GM18907 (cell line): Measurements from ENCODE around the gene TEKT5.
"Not testable (repeated sequence)": the region's sequence is repeated elsewhere in the genome, so short reads cannot be mapped to it uniquely, and the experiment has no call there.

Experiments
- ATAC-seq: cut with Tn5 transposase; IDR thresholded peaks from one replicate; pipeline ENCODE4 v1.9.1; 2021; ENCODE audit warnings: mild to moderate bottlenecking, moderate library complexity; ENCODE audit not compliant: unreplicated experiment

Gene TEKT5

DNA sequence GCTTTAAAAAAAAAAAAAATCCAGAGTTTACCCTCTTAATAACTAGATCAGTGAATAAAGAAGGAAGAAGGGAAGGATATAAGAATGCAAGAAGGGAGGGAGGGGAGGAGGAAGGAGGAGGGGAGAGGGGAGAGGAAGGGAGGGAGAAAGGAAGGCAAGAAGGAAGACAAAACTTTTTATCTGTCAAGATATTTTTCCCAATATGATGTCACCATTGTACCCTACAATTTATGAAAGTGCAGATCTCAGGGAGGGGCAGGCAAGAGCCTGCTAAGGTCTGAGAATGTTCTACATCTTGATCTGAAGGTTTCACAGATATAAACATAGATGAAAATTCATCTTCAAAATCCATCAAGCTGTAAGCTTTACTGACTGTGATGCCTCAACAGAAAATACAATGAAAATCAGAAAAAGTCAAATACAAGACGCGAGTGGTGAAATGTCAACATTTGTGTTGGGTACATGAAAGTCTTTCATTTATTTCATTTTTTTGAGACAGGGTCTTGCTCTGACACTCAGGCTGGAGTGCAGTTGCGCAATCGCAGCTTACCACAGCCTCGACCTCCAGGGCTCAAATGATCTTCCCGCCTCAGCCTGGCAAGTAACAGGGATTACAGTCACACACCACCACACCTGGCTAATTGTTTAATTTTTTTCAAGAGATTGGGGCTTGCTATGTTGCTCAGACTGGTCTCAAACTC lies 57.2 kb downstream of the TEKT5 start:
- no peak for ATAC-seq

DNA sequence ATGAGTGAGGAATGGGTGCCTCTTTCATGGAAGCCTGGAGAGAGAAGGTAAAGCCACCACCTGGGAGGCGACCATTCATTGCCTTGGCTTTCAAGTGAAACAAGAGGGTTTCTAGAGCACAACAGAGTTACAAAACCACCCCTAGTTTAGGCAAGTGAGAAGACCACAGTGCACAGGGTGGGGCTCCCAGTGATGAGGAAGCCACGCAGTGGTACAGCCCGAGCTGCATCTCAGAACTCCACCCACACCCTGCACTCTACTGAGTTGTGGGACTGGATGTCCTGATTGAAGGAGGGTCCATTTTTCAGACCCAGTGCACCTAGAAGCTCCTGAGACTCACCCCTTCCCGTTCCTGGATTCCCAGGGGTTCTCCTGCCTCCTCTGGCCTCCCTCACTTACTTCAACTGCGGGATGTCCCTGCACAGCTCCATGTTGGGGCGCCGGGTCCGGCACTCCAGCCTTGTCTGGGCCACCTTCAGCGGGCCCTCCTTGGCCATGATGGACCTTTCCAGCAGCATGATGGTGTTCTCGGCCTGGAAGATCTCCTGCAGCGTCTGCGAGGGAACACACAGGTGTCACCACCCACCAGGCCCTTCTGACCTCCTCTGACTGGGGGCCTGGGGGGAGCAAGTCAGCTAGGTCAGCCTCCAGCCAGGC lies 59.2 kb downstream of the TEKT5 start:
- no peak for ATAC-seq

DNA sequence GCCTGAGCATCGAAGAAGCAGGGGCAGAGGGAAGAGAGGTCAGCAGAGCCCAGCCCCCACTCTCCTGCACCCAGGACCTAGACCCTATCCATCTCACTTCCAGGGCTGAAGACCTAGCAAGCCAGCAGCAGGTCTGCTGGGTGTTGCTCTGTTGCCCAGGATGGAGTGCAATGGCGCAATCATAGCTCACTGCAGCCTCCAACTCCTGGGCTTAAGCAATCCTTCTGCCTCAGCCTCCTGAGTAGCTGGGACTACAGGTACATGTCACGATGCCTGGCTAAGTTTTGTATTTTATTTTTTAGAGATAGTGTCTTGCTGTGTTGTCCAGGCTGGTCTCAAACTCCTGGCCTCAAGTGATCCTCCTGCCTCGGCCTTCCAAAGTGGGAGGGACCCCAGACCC lies 61.3 kb downstream of the TEKT5 start:
- ATAC-seq = not testable (repeated sequence)

DNA sequence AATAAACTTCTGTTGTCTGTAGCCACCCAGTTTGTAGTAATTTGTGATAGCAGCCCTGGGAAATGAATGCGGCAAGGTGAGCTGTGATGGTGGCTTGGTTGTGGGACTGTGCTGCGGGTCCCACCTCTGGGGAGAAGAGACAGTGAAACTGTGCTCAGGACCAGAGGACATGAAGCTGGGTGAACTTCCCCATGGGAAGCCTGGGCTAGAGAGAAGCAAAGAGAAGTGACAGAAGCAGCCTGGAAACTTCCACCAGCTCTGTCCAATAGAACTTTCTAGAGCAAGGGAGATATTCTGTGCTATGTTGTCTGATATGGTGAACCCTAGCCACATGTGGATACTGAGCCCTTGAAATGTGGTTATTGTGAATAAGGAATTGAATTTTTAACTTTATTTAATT lies 62.8 kb downstream of the TEKT5 start:
- no peak for ATAC-seq

DNA sequence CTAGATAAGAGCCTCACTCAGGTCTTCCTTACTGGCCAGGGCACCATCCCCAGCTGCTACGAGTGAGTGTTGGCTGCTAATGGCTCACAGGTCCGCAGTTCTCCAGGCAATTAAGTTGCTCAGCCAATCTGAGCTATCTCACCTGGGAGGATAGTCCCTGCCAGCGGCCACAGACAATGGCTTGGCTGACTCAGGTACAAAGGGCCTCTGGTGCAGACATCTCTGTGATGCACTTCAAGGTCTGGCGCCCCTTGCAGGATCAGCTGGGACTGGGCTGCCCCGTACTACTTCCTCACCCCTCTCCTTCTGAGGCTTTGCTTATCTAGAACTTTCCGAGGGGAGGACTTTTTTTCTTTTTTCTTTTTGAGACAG lies 65.2 kb downstream of the TEKT5 start:
- ATAC-seq = no peak

DNA sequence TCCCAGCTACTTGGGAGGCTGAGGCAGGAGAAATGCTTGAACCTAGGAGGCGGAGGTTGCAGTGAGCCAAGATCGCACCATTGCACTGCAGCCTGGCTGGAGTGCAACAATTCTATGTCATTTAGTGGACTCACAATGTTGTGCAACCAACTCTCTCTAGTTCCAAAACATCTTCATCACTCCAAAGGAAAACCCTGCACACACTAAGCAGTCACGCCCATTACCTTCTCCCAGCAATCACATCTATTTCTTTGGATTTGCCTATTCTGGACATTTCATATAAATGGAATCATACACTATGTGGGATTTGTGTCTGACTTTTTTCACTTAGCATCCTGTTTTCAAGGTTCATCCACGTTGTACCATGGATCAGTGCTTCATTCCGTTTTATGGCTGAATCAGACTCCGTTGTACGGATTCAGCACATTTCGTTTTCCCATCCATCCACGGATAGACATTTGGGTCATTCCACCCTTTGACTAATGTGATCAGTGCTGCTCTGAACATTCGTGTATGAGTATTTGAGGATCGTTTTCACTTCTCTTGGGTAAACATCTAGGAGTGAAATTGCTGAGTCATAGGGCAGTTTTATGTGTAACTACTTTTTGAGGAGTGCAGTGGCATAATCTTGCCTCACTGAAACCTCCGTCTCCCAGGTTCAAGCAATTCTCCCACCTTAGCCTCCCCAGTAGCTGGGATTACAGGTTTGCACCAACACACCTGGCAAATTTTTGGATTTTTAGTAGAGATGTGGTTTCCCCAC lies 69.0 kb downstream of the TEKT5 start:
- ATAC-seq = no peak

DNA sequence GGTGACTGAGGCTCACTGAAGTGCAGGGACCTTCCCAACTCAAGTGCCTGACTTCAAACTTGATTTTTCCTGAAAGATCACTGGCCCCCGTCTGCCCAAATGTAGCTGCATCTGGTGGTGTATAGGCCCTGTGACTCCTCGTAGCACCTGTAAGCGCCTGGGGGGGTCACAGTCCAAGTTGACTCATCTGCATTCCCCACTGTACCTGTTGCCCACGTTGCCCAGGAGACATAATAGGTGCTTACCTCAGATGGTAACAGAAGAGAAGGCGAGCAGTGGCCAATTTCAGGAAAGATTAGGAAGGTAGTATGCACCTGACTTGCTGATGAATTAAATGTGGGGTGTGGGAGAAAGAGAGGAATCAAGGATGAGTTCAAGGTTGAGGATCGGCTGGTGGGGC lies 70.2 kb downstream of the TEKT5 start:
- no peak for ATAC-seq

DNA sequence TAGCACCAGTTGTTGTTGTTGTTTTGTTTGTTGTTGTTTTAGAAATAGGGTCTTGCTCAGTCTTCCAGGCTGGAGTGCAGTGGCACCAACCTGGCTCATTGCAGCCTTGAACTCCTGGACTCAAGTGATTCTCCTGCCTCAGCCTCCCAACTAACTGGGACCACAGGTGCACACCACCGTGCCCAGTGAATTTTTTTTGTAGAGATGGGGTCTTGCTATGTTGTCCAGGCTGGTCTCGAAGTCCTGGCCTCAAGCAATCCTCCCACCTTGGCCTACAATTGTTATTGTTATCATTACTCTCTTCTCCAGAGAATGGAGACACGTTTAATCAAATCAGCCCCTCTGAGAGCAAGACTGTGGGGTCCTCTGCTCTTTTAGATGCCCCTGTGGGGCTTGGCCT lies 71.7 kb downstream of the TEKT5 start:
- no peak for ATAC-seq

DNA sequence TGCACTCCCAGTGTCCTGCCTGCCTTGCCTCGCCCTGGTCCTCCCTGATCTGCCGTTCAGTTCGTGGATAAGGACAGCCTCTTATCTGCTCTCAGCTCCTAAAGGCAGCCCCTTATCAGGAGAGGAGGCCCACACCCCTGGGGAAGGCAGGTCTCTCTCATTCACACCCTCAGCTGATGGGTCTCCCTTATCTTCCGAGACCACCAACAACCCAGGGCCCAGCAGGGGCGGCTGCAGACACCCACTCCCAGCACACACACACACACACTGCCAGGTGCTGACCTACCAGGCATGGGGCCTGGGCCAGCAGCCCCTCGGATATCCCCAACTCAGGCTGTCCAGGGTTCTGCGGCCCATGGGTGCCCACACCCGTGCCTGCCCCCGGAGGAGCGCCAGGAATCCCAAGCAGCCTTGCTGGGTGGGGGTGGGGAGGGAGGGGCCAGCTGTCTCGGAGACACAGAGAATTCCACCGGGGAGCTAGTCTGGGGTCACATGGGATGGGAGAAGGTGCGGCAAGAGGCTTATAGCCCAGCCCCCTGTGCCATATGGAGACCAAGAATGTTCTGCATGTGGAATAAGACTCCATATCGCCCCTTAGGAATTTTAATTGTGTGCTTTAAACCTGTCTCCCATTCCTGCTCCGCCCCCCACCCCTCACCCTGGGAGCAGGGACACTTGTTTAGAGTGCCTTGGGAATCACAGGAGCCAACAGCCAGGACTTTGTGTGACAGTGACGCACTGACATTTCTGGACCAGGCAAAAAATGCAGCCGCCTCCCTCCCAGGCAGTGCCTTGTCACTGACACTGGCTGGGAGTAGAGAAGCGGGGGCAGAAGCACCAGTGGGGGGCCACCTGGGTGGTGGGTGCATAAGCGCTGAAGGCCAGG lies 72.5 kb downstream of the TEKT5 start:
- no peak for ATAC-seq

DNA sequence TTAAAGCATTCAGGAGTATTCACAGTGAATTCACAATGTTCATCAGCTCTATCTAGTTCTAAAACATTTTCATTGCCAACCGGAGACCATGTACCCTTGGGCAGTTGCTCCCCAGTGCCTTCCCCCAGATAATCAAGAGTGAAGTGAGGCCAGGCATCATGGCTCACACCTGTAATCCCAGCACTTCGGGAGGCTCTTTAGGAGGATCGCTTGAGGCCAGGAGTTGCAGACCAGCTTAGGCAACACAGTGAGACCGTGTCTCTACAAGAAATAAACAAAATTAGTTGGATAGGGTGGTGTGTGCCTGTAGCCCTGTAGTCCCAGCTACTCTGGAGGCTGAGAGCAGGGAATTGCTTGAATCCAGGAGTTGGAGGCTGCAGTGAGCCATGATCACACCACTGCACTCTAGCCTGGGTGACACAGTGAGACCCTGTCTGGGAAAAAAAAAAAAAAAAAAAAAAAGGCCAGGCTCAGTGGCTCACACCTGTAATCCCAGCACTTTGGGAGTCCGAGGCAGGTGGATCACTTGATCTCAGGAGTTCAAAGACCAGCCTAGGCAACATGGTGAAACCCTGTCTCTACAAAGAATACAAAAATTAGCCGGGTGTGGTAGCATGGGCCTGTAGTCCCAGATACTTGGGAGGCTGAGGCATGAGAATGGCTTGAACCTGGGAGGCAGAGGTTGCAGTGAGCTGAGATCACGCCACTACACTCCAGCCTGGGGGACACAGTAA lies 73.3 kb downstream of the TEKT5 start:
- not testable (repeated sequence) for ATAC-seq

DNA sequence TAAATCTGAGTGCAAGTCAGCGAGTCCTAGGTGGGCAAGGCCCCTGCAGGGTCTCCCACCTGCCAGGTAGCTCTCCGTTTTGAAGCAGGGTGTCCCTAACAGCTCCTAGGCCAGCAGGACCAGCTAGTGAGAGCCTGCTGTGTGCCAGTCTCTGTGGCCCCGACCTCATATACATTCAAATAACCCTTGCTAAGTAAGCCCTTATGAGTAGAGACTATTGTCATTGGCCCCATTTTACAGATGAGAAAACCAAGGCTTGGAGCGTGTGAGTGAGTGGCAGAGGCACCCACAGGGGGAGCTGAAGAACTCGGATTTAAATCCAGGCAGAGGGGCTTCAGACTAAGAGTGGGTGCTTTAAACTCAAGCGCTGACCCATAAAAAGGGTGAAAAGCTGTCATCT lies 74.6 kb downstream of the TEKT5 start:
- ATAC-seq = no peak

DNA sequence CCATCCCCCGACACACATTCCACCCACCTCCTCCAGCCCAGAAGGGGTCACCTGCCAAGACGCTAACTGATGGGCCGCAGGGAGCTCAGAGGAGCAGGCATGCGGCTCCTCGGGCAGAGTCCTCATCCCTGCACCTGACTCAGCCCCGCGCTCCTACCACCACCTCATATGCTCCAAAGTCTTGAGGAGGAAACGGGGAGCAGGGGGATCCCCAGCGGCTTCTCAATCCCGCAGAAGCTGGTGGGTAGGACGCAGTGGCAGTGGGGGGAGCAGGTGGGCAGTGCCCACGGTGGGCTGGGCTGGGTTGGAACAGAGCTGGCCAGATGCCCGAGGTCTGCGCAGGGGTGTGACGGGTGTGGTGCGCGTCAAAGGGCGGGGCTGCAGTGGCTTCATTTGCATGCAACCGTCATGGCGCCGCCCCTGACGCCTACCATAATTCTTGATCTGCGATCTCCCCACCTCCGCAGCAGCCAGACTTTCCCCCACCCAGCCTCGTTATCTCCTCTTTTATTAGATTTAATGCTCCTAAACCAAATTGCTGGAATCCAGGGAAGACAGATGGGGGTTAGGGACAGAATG lies 75.4 kb downstream of the TEKT5 start:
- no peak for ATAC-seq

DNA sequence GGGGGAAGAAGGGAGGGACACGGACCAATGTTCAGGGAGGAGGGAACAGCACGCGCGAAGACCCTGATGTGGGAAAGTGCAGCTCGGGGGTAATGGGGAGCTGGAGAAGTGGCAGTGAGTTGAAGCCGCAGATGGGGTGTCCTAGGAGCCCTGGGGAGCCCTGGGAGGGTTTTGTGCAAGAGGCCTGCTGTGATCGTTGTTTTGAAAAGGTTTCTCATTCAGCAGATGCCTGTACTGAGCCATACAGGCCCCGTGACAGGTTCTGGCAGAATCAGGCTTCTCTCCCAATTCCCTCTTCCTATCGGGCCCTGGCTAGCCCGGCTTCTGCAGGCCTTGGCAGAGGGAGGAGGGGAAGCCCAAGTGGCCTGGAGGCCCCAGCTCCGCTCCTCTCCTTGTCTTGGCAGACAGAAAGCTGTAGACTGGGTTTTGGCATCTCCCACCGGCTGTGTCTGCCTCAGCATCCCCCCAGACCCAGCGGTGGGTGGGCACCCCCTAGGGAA lies 76.0 kb downstream of the TEKT5 start:
- no peak for ATAC-seq

DNA sequence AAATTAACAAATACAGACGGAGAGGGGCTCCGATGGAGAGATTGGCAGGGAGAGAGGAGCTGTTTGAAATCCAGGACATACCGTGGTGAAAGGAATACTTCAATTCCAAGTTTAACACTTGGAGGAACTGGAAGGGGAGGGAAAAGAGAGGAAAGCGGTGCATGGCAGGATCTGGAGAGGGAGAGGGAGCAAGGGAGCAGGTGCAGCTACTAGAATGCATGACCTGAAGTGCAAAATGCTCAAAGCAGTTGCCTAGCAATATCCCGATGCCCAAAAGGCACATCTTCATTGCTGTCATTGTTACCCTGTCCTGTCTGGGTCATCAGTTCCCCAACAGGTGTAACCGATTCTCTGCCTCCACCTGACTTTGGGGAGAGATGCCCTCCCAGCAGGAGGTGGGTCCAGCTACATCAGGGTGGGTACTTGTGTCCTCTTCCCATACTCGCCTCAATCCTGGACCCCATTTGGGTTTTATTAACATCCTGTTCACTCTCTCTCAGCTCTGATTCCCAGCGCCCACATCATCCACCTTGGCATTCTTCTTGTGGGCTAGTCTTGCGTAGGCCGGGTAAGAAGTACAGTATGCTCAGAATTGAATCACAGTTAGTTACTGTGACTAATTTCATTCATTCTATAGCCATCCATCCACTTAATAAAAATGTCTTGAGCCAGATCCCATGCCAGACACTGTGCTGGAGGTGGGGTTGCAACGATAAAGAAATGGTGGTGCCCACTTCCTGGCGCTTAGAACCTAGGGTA lies 76.9 kb downstream of the TEKT5 start:
- no peak for ATAC-seq

DNA sequence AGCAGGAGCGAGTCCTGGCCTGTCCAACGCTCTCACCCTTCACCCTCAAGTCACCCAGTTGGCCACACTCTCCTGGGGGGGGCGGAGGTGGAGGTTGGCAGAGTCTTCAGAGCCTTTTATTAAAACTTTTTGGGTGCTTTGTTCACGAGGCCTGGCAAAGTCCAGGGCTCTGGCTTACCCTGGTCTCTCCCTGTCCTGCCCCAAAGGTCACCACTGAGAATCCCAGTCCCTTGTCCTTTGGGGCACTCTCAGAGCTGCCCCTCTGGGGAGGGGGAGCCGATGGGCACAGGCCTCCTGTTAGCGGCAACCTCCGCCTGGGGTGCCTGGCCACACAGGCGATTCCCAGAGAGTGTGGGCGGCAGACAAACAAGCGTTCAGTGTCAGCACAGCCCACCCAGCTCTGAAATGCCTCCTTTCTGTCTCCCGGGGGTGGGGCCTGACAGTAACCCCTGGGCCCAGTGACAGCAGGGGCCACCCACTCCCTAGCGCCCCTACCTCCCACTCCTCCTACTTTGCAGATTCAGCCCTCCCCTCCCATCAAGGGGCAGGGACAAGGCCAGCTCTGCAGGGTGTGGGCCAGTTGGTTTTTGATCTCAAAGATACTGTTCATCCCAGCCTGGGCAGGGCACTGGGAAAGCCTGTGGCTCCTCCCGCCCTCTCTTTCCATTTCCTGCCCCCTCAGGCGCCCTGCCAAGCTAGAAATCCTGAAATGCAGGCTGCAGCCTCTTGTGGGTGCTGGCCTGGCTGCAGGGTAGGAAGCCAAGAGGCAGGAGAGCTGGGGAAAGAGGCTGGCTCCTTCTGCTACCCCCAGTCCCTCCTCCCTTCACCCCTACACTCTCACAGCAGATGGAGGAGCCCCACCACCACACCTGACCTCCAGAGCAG lies 77.7 kb downstream of the TEKT5 start:
- no peak for ATAC-seq

DNA sequence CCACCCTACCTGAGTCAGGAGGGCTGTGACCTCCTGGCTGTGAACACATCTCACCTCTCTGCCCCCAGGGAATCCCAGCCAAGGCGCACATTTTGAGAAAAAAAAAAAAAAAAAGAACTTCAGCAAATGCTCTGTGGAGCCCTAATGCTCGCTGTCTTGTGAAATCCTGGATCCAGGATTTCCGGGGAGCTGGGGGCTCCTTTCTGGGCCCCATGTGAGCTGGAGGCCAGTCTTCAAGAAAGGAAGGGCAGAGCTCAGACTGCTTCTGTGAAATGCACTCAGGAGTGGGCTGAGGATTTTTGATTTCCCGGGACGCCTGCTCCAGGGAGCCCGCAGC lies 78.3 kb downstream of the TEKT5 start:
- no peak for ATAC-seq

DNA sequence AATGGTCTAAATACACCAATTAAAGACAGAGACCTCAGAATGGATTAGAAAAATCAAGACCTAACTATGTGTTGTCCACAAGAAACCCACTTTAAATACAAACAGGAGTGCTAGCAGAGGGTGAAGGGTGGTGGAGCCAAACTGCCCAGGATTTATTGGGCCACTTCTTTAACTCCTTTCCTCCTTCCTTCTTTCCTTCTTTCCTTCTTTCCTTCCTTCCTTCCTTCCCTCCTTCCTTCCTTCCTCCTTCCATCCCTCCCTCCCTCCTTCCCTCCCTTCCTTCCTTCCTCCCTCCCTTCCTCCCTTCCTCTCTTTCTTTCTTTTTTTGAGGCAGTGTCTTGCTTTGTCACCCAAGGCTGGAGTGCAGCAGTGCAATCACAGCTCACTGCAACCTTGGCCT lies 80.0 kb downstream of the TEKT5 start:
- ATAC-seq = no peak

DNA sequence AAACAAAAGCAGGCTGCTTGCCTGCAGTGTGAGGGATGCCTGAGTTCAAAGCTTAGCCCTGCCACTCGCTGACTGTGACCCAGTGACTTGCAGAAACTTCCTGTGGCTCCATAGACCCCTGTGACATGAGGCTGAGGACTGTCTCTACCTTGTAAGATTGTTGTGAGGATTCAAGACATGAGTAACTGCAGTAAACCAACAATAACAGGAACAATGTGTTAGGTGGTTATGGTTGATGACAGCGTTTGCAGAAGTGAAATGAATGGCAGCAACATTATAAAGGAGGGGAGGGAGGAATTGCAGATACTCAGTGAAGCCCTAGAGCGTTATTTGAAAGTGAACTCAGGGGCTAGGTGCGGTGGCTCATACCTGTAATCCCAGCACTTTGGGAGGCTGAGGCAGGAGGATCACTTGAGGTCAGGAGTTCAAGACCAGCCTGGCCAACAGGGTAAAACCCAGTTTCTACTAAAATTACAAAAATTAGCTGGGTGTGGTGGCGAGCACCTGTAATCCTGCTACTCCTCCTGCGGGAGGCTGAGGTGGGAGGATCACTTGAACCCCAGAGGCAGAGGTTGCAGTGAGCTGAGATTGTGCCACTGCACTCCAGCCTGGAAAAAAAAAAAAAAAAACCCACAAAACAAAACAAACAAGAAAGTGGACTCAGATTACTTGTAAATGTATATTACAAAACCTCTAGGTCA lies 80.8 kb downstream of the TEKT5 start:
- ATAC-seq = no peak
